DMS53 treated with DMSO at 0.1 percent for 48 hours (cell line): ENCODE data around the gene OBP2A.
"Not testable (repeated sequence)": the region's sequence is repeated elsewhere in the genome, so short reads cannot be mapped to it uniquely, and the experiment has no call there.

Experiments used
- DNase-seq: peaks from one replicate; lab custom pipeline; 2025; ENCODE audit not compliant: unreplicated experiment; lab: John Stamatoyannopoulos, UW

Gene OBP2A, protein sequence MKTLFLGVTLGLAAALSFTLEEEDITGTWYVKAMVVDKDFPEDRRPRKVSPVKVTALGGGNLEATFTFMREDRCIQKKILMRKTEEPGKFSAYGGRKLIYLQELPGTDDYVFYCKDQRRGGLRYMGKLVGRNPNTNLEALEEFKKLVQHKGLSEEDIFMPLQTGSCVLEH

DNA sequence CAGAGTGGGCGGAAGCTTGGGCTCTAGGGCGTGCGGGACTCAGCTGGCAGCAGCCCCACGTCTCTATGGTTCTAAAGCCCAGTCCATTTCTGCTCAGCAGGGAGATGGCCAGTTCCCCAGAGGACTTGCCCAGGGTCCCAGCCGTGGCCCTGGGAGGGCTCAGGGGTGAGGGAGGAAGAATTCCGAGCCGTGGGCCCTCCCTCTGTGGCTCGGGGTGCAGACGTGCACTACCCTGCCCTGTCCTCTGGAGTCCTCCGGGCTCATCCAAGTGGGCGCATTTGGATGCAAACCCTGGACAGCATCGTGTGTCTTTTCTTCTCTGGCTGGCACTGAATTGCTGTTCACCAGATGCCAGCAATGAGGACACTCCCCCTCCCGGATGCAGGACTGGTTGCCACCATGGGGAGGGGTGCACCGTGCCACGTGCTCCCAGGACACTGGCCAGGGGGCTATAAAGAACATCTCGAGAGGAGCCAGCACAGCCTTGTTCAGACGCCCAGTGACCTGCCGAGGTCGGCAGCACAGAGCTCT lies at the start of gene OBP2A:
Gene OBP2A, plus strand, starts transcription at position 481 of the 531 bp plus-strand sequence. CDS start 55 bp downstream, outside the sequence.
- not testable (repeated sequence) for DNase-seq

DNA sequence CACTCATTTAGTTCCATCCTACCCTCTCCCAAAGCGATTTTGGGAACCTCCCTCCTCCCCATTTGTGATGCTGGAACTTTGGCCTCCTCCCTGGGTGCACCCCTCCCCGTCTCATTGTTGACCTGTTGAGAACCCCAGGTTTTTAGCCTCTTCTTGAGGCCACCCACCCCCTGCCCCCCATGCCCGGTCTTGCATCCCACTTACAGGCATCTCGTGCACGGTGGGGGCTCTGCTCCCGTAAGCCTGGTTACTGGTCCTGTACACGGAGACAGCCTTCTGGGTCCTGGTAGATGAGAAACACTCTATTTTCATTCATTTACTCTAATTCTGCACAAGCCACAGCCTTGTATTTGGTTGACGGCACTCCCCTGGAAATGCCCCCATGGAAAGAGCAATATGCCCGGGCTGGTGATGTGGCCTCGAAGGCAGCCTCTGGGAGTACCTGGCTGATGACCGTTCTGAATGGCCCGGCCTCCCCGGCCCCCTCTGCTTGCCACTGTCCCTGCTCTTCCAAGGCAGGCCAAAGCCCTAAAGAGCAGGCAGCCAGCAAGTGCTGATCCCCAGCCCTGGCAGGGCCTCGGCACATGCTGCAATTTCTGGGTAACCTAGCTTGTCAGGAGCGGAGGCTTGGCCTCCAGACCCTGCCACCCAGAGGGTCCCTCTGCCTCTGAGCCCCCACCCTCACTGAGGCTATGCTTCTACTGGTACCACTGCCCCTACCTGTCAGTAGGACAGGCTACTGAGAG lies 47.4 kb upstream of the OBP2A start:
- no peak for DNase-seq

DNA sequence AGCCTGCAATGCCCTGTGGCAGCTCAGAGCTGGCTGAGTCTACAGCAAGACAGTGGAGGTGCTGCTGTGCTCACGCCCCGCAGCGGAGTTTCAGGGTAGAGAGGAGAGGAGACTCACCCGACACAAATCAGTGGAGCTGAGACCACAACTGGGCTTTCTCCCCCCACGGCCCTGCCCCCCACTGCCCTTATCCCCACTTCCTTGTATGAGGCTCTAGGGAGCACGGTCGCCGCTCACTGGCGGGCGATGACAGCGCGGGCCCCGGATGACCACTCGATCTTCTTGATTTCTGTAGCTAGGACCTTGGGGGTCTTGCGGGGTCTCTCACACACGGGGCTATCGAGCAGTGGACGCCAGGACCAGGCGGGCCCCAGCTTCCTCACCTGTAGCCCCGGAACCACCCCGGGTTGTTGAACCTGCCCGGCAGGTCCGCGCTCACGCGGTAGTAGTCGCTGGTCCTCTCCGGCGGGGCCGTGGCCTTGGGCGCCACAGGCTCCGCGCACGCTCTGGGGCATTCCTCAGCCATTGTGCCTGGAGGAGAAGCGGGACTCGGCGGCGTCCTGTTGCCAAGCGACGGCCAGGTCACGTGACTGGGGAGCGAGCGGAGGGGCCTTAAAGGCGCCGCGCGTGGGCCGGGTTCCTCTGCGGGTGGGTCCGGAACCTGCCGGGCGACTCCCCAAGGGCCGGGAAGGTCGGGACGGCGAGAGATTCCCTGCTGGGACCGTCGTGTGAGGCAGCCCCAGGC lies 46.4 kb upstream of the OBP2A start:
- DNase-seq, result peak; percentile 80

DNA sequence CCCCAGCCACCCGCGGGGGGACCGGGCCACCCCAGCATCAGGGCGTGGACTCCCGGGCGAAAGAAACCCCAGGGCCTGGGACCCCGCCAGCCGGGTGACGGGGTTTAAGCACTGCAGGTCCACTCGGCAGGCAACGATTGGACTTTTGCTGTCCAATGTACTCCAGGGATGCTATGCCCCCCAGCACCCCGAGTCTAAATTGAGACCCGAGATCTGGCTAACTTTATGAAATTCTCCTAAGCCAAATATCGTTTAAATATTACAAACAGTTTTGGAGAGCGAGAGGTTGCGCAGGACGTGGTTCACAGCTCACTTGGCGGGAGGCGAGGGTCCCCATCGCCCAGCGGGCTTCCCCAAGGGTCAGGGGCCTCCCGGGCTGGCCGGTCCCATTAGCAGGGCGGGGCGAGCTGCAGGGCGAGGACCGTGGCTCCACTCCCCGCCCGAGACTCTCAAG lies 45.8 kb upstream of the OBP2A start:
- peak; percentile 64 for DNase-seq

DNA sequence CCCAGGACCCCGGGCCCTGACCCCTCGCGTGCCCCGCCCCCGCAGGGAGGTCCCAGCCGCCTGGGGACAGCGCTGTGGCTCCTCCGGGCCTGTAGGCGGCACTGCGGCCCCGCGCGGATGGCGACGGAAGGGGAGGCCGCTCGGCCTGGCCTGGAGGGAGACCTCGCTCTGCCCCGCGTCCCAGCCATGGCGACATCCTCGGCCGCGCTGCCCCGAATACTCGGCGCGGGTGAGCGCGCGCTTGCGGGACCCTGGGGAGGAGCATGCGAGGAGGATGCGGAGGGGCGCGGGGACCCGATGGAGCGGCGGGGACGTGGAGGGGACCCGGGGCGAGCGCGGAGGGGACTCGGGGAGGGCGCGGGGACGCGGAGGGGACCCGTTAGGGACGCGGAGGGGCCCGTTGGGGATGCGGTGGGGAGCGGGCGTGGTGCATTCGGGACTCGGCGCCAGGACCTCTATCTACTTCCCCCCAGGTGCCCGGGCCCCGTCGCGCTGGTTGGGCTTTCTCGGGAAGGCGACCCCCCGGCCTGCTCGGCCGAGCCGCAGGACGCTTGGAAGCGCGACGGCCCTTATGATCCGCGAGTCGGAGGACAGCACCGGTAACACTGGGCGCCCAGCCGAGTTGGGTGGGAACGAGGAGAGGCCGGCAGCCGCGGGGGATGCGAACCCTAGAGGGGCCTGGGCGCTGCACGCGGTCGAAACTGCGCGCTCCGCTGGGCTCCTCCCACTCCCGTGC lies 45.2 kb upstream of the OBP2A start, which contains the start of gene MRPS2:
Gene MRPS2, plus strand, starts transcription at position 158 of the 736 bp plus-strand sequence. Its CDS starts 29 bp downstream, at position 187.
- DNase-seq, result peak; percentile 64

DNA sequence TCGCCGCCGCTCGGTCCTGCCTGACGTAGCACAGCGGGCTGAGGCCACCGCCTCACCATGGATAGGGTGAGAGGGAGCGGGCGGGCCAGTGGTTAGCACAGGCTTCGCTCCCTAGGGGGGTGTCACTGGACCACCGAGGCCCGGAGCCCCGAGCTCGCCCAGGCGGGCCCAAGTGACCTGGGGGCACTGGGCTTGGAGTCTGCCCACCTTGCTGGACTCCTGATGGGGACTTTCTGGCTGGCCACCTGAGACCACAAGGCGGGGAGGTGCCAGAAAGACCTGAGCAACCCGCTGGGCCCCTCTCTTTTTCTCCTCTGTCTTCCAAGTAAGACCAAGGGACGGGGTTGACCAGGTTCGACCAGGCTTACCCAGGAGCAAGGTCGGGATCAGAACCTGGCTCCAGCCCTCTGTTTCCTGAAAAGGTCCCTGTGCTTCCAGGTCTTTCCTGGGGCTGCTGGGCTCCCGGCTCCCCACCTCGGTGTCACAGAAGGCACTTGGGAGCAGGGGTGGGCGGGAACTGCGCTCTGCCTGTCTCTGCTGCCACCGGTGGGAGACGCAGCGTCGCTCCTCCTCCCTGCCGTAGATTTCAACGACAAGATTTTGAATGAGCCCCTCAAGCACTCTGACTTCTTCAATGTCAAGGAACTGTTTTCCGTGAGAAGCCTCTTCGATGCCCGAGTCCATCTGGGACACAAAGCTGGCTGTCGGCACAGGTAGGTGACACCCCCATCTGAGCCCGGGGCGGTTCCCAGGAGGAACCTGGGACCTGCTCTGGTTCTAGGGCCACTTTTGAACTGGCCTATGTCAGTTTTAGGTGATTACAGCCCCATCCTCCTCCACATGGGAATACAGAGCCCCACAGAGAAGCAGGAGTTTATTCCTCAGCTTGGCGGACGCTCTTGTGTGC lies 44.4 kb upstream of the OBP2A start:
- DNase-seq, result peak; percentile 16

DNA sequence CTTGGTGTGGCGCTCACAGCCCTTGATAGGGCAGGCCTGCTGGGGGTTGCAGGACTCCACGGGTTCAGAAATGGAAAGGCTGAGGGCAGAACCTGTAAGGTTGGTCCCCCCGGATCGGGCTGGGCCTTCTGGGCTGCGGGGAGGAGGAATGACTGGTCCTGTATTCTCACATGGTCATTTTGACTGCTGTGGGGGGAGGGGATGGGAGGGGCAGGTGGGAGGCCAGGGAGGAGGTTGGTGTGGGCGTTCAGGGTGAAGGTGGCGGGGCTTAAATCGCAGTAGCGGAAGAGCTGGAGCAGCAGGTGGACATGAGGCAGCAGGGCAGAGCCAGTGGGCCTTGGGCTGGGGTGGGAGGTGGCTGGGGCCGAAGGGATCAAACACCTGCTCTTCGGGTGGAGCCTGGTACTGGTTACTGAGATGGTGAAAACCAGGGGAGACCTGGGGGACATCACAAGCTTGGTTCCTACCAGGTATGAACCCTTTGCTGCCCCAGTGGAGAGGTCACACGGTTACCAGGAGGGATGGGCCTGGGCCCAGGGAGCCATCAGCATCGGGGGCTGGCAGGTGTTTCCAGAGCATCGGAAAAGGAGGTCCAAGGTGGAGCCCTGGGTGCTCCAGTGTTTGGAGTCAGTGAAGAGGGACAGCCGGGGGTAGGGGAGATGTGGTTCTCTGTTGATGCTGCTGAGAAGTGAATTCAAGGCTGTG lies 43.6 kb upstream of the OBP2A start:
- DNase-seq, result no peak

DNA sequence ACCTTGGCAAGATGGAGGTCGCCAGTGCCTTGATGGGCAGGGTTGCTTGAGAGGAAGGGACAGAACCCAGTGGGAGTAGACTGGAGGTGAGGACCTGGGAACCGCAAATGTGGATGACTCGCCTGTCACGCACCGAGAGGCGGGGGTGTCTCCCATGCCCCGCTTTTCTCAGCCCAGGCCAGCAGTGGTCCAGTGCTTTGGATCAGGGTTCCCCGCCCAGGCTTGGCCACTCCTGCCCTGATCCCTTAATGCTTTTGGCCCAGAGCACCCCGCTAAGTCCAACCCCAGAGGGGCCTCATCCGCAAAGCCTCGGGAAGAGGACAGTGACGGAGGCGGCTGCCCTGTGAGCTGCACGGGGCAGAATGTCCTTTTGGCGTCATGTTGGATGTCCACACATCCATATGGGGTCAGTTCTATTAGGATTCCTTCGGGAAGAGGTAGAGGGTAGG lies 43.0 kb upstream of the OBP2A start:
- no peak for DNase-seq

DNA sequence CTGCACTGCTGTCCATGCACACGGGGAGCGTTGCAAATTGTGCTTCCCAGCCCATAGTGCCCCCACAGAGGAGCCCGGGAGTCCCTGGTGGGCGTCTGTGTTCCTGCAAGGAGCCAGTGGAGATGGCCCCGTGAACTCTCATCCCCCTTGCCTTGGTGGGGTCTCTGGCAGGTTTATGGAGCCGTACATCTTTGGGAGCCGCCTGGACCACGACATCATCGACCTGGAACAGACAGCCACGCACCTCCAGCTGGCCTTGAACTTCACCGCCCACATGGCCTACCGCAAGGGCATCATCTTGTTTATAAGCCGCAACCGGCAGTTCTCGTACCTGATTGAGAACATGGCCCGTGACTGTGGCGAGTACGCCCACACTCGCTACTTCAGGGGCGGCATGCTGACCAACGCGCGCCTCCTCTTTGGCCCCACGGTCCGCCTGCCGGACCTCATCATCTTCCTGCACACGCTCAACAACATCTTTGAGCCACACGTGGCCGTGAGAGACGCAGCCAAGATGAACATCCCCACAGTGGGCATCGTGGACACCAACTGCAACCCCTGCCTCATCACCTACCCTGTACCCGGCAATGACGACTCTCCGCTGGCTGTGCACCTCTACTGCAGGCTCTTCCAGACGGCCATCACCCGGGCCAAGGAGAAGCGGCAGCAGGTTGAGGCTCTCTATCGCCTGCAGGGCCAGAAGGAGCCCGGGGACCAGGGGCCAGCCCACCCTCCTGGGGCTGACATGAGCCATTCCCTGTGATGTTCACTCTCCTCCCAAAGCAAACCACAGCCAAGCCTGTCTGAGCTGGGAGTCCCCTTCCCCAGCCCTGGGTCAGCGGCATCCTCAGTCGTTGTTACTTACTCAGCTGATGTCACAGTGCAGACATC lies 42.3 kb upstream of the OBP2A start:
- no peak for DNase-seq

DNA sequence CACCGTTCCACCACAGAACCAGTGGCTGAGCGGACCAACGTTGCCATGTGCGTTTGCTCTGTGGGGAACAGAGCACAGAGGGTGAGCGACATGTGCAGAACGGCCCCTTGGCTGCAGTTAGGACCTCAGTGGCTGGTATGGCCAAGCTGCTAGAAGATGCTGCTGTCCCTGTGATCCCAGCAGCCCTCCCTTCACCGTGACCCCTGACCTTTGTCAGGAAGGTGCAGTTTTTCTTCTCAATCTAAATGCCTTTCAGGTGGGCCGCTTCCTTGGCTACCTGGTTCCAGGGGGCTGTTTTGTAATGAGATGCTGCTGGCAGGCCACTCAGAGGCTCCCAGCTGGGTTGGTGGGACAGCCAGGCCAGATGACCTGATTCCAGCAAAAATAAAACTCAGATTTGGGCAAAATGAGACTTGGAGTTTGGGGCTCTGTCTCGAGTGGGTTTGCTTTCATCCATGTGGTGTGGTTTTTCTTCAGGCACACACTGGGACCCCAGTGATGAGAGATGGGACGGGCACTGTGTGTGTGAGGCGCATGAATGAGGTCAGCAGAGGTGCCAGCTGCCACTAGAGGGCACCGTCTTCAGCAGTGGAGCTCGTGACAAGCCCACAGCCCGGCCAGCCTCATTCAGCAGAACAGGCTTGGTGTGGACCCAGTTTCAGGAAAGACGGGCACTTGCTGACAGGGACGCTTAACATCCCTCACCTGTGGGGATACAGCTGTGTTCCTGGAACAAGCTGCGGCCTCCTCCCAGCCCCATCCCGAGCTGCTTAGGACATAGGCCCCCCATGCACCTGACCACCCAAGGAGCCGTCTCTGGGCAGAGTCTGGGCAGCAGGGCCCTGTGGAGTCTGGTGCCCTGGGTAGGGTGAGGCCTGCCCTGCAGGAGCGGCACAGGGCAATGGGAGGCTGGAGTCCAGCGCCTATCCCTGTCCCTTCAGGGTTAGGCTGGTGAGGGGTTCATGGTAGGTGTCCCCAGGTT lies 41.4 kb upstream of the OBP2A start:
- DNase-seq, result peak; percentile 22

DNA sequence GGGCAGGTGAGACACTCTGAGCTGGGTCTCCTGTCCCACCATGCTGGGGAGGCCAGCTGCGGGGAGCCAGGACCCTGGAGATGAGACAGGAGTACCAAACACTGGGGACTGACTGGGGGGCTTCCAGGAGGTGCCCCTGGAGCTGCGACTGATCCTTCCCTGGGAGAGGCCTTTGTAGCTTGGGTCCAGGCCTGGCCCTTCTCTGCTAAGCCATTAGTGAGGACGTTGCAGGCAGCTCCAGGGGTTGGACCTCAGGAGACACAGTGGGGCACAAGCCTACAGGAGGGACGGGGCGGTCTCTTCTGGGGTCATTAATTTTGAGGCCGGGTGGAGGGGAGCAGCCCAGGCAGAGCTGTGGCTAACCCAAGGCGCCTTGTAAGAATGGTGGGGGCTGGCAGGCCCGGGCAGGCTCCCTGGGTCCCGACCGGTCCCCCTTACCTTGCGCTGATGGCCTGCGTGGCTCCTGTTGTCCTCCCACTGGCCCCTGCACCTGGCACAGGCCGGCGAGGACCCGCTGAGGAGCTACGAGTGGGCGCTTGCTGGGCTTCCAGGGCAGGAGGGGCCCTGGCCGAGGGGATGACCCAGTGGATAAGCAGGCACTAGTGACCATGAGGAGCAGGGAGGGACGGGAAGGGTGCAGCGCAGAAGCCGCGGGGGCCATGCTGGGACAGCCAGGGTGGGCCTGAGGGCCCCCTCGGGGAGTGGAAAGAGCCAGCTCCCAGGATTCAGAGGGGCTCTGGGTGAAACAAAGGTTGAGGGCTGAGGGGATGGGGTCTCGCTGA lies 40.3 kb upstream of the OBP2A start:
- DNase-seq, result no peak

DNA sequence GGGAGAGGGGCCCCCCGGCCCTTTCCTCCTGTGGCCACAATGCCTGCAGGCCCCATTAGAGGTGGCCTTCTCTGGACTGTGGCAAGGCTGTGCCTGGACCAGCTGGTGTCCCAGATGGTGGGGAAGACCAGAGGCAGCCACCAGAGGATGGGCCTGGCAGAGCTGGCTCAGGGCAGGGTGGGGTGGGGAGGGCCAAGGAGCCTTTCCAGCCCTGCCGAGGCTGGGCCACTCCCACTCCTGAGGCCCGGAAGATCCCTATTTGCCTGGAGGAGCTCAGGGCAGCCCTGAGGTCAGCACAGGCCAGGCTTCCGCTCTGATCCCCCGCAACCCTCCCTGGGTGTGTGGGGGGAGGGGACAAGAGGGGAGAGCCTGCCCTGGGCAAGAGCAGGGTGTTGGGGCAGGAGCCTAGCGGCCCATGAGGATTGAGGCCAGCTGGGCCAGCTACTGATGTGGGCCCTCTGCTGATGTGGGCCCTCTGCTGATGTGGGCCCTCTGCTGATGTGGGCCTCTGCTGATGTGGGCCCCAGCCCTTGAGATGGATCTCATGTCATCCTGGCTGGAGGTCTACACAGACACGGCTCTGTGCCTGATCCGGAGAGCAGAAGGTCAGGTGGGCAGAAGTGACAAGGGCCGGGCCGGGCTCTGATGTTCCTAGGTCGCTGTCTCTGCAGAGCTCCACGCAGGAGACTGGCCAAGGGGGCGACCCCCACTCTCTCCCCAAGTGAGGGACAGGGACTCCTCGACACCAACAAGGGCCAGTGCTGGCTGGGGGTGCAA lies 39.4 kb upstream of the OBP2A start:
- DNase-seq, result no peak

DNA sequence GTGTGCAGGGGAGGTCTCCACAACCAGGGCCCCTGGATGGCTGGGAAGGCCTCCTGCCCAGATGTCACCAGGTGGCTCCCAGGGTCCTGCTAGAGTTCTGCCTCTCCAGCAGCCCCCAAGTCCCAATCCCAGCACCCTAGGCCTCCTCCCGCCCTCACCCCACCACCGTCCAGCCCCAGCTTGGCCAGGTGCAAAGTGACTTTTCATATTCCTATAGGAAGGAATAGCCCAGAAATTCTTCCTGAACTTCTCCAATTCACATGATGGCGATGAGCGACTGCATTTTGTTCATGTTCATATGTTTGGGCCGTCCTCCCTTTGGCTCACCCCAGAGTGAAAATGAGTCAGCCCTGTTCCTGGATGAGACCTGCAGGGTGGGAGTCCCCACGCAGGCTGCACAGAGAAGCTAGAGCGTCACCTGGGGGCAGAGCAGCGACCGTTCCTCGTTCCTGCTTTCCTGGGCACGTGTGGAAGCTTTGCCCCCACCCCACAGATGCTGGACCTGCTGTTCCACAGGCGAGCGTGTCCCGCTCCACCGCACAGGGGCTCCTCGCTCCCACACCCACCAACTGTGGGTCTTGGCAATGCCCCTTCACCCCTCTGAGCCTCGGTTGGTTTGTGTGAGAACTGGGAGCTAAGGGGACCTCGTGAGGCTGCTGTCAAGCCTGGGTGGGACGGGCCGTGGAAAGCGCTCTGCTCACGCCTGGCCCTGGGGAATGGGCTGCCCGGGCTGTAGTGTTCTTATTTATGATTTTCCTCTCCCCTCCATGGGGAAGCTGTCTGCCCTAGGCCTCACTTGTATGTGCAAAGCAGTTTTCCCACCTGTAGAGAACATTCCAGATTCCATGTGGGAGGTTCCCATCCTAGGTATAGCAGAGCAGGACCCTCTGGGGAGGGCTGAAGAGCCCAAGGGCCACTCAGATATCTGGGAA lies 38.6 kb upstream of the OBP2A start:
- DNase-seq, result no peak

DNA sequence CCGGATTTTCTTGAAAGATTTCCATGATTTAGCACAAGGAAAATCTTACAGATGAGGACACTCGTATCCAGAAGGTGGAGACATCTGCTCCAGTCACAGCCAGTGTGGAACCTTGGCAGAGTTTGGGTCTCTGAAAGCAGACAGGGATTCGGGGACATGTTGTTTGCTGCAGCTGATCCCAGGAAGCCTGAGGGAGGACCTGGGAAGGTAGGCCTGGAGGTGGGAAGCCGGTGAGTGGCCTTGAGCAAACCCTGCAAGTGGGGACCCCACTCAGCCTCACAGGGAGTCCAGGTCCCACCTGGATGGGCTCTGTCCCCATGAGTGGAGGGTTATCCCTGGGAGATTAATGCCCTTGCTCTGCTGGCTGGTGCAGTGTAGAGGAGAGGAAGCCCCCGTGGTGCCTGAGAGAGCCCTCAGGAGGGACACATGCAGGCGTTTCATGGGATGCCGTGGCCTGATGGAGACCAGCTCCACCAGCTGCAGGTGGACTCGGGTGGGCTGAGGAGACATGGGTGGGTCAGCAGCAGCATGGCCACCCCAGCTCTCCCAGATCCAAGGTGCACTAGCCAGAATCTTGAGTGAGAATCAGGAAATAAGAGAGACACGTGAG lies 37.6 kb upstream of the OBP2A start:
- DNase-seq, result no peak
